Epithelial cell of esophagus (primary cell): ENCODE data around the gene SLC17A2.
A peak's percentile ranks its signal among the peaks of the same experiment; 100 is the strongest.

Source experiments
- DNase-seq: peaks from one replicate; pipeline ENCODE4 v3.0.0; 2010; ENCODE audit warnings: low read depth
- H3K4me3 ChIP-seq: 2 replicates; pipeline ENCODE4 v1.5.1; 2011; ENCODE audit warnings: mild to moderate bottlenecking, low read length, control low read depth
- TF ChIP-seq, protein P1 (sequence below): IDR thresholded peaks from 2 replicates; pipeline ENCODE4 v1.5.1; 2011; ENCODE audit warnings: low read depth, mild to moderate bottlenecking, low read length, control low read depth, inconsistent platforms; ENCODE audit not compliant: insufficient read depth; ENCODE audit errors: missing control alignments

Gene SLC17A2

DNA sequence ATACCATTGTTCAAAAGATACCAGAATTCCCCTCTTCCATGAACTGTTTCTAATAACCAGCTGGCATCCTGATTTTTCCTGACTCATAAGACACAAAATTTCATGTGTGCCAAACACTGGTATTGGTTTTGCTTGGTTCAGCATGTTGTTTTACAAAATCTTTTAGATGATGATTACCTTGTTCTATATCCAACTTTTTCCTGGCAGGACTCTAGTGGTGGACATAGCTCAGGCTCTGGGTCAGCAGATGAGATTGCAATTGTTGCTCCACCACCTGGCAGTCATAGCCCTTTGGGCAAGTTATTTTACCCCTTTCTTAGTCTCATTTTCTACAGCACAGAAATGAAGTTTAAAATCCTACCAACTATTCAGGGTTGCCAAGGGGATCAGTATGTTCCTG lies 38.3 kb upstream of the SLC17A2 start:
- no peak overlapping the region for H3K4me3 ChIP-seq
- no peak for DNase-seq
- TF ChIP-seq, protein P1, sequence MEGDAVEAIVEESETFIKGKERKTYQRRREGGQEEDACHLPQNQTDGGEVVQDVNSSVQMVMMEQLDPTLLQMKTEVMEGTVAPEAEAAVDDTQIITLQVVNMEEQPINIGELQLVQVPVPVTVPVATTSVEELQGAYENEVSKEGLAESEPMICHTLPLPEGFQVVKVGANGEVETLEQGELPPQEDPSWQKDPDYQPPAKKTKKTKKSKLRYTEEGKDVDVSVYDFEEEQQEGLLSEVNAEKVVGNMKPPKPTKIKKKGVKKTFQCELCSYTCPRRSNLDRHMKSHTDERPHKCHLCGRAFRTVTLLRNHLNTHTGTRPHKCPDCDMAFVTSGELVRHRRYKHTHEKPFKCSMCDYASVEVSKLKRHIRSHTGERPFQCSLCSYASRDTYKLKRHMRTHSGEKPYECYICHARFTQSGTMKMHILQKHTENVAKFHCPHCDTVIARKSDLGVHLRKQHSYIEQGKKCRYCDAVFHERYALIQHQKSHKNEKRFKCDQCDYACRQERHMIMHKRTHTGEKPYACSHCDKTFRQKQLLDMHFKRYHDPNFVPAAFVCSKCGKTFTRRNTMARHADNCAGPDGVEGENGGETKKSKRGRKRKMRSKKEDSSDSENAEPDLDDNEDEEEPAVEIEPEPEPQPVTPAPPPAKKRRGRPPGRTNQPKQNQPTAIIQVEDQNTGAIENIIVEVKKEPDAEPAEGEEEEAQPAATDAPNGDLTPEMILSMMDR, result no peak

DNA sequence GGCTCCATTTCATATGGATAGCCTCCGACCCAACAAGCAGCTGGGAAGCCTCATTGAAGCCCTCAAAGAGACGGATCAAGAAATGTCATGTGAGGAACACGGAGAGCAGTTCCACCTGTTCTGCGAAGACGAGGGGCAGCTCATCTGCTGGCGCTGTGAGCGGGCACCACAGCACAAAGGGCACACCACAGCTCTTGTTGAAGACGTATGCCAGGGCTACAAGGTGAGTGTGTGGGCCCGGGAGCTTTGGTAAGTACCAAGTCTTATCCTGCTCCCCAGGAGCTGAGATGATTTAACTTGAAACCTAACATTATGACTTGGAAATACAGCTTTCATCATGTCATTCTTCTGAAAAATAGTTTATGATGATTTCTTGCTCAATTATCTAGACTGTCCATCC lies 36.2 kb upstream of the SLC17A2 start:
- TF ChIP-seq, protein P1, result no peak
- H3K4me3 ChIP-seq, result no peak overlapping the region
- no peak for DNase-seq

DNA sequence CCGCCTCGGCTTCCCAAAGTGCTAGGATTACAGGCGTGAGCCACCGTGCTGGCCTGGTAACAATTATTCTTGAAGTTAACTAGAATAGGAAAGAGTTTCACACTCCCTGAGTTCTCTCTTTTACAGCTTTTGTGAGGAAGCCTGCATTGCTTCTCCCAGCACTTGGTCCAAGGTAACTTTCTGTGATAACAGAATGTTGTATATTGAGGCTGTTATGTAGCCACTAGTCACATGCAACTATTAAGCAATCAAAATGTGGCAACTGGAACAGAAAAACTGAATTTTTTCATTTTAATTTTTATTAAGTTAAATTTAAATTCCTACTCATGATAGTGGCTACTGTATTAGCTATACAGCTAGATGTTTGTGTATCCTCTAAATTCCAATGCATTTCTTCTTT lies 34.6 kb upstream of the SLC17A2 start:
- H3K4me3 ChIP-seq, result no peak overlapping the region
- no peak for DNase-seq
- TF ChIP-seq, protein P1, result no peak

DNA sequence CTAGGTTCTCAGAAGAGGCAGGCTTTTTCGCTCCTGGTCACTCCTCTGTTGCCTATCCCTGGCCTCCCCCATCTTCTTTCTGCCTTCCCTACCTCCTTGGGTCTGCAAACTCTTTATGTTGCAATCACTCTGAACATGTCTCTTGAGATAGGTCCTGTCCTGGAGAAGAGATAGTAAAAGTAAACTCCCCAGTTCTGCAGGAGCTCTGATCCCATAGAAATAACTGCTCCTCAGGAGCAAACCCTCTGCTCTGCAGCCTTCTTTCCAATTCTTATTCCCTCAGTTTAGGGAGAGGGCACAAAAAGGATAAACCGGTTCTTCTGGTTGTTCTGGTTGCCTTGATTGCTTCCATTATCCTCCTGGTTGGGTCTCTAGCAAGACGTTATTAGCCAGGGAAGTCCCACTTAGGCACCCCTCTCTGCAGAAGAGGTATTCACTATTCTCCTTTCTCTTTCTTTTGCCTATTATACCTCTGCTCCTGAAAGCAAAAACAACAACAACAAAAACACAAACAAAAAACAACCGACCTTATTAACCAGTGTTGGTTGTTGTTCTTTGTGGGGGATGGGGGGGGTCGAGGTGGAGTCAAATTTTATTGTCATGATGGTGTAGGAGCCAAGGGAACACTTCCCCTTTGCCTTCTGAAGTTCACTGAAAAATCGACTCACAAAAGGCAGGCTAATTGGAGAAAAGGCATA lies 33.1 kb upstream of the SLC17A2 start:
- TF ChIP-seq, protein P1, result no peak
- DNase-seq, result peak; percentile 72
- peak overlapping the region; percentile 76 for H3K4me3 ChIP-seq

DNA sequence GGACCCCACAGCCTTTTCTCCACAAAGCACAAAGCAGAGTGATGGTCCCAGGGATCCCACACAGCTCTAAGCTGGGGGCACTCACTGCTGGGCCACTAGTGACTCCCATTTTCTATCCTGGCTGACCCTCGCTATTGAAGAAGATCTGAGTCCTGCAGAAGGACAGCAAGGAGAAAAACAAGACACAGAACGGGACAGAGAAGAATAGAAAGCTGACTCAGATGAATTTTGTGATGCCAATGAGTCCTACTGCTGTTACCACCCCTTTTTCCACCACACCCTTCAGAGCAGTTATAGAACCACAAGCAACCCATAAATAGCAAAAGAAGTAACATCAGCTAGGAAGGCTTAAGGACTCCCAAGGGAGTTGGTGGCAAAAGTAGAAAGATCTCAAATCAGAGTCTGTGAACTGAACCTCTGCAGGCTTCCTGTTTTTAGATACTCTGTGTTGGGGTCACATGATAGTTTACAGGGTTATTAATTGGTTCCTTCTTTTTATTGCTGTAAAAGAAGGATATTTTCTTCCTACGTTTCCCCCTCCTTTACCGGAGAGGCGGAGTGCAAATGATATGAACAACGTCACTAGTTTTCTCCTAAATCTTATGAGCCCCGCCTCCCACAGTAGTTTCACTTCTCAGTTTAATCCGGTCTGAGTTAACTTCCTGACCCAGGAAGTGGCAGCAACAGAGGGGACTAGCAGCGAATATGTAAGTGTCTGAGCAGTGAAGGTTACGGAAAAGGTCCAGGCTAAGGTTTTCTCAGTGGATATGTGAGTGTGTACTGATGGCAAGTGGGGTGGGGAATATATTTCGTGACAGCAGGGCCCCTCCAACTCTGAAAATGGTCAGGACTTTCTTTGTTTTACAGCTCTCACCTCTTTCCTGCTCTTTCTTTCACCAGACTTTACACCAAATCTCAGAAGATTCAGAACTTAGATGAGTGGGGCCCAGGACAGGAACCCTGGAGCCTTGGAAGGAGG lies 31.9 kb upstream of the SLC17A2 start, which contains the start of gene TRIM38:
Gene TRIM38 (plus strand): TSS at position 654 of the 979 bp plus-strand sequence. CDS start 3,721 bp downstream, outside the sequence.
- peak within 1 kb of the TSS; percentile 76 for H3K4me3 ChIP-seq
- TF ChIP-seq, protein P1, result no peak
- DNase-seq, result peak; percentile 80

DNA sequence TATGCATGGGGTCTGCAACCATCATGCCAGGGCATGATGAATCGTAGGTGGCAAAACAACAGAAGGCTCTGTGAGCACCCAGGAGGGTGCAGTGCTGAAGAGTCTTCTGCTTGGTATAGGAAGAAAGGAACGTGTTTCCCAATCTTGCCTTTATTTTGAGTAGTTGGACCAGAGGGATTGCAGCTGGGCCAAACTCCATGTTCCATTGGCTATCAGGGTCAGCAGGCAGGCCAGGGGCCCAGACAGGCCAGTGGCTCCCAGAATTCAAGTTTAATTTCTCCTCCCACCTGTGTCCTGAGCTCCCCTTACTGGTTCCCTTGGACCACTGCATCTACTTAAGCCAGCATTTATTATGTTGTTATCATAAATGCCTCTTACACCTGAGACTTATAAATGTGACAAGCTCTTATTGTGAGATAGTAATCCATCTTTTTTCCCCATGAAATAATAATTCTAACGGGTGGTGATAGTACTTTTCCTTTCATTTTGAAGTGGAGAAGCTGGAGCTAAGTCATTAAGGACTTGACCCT lies 31.2 kb upstream of the SLC17A2 start:
- TF ChIP-seq, protein P1, result no peak
- no peak for DNase-seq
- no peak overlapping the region for H3K4me3 ChIP-seq
